ENCODE measurements around the gene ENPEP. TPM values are rescaled to one million over a fixed set of nuclear protein-coding genes. Genes with fewer than 3 reads are reported as not detected.
A peak's percentile ranks its signal among the peaks of the same experiment; 100 is the strongest.

The ENPEP gene
- total RNA-seq, 4 donors from 2014 or later: 2.0 to 6.6 (median 2.4) TPM

- Histone ChIP-seq H3K36me3 (no peaks in the 10 kb centered on the region), H3K27ac (no peak overlapping the region), H3K4me3 (replicated peaks in 1 of 3) (no peak overlapping the region), H3K9me3 (no peaks in the 10 kb centered on the region), H3K27me3 (no peaks in the 10 kb centered on the region), H3K4me1 (no peaks in the 10 kb centered on the region)
- WGBS, 2 donors: 91 to 93% methylated on average over 2 of the region's 2 CpGs
- DNase-seq: peak; percentile 11 to 17
- TF ChIP-seq POLR2A (IDR thresholded peaks at IDR 0.05) (no peak), CTCF (IDR thresholded peaks at IDR 0.05) (peak; percentile 15 to 74 (median 49))
- intact Hi-C loops (cut with DNase I): loop anchor here (2.0 kb wide), 1 partner anchor 516 kb away; no protein-coding TSS in a partner anchor
Measured at GRCh38 chr4:110518889-110519490, 43.0 kb downstream of the ENPEP start.

GRCh38 chr4:110520886-110521285, 44.9 kb downstream of the ENPEP start:
- H3K36me3 ChIP-seq: no peaks in the 10 kb centered on the region
- no peaks in the 10 kb centered on the region for H3K4me1 ChIP-seq
- intact Hi-C loops (cut with DNase I): no loop called here
- DNase-seq: no peak
- TF ChIP-seq POLR2A (IDR thresholded peaks at IDR 0.05) (no peak), CTCF (IDR thresholded peaks at IDR 0.05) (no peak)
- no peak overlapping the region for H3K27ac ChIP-seq
- WGBS, 2 donors: 79 to 82% methylated on average over 2 of the region's 2 CpGs
- H3K27me3 ChIP-seq: no peaks in the 10 kb centered on the region
- H3K4me3 ChIP-seq (replicated peaks in 1 of 3): no peak overlapping the region
- no peaks in the 10 kb centered on the region for H3K9me3 ChIP-seq

GRCh38 chr4:110526589-110526988, 50.6 kb downstream of the ENPEP start:
- H3K4me3 ChIP-seq (replicated peaks in 1 of 3): no peak overlapping the region
- H3K27me3 ChIP-seq: no peaks in the 10 kb centered on the region
- DNase-seq: no peak
- no peak for TF ChIP-seq POLR2A (IDR thresholded peaks at IDR 0.05)
- TF ChIP-seq CTCF (IDR thresholded peaks at IDR 0.05): no peak
- 85 to 90% methylated on average over 3 of the region's 3 CpGs for WGBS, 2 donors
- intact Hi-C loops (cut with DNase I): no loop called here
- H3K36me3 ChIP-seq: no peaks in the 10 kb centered on the region
- no peaks in the 10 kb centered on the region for H3K9me3 ChIP-seq
- H3K27ac ChIP-seq: no peak overlapping the region
- H3K4me1 ChIP-seq: no peaks in the 10 kb centered on the region

GRCh38 chr4:110527156-110527555, 51.2 kb downstream of the ENPEP start:
- DNase-seq: no peak
- TF ChIP-seq CTCF (IDR thresholded peaks at IDR 0.05) (no peak), POLR2A (IDR thresholded peaks at IDR 0.05) (no peak)
- intact Hi-C loops (cut with DNase I): no loop called here
- H3K27ac ChIP-seq: no peak overlapping the region
- H3K9me3 ChIP-seq: no peaks in the 10 kb centered on the region
- 60 to 77% methylated on average over 4 of the region's 4 CpGs for WGBS, 2 donors
- H3K4me3 ChIP-seq (replicated peaks in 1 of 3): no peak overlapping the region
- no peaks in the 10 kb centered on the region for H3K36me3 ChIP-seq
- H3K4me1 ChIP-seq: no peaks in the 10 kb centered on the region
- no peaks in the 10 kb centered on the region for H3K27me3 ChIP-seq

GRCh38 chr4:110532901-110533589, 57.1 kb downstream of the ENPEP start:
- Histone ChIP-seq H3K9me3 (no peaks in the 10 kb centered on the region), H3K4me3 (replicated peaks in 1 of 3) (no peak overlapping the region), H3K36me3 (no peaks in the 10 kb centered on the region), H3K27me3 (no peaks in the 10 kb centered on the region), H3K4me1 (no peaks in the 10 kb centered on the region), H3K27ac (no peak overlapping the region)
- no peak for DNase-seq
- intact Hi-C loops (cut with DNase I): no loop called here
- no peak for TF ChIP-seq POLR2A (IDR thresholded peaks at IDR 0.05)
- 81 to 82% methylated on average over 4 of the region's 4 CpGs for WGBS, 2 donors

Measured in thyroid gland (tissue), 4 donors.